Stimulated activated CD4-positive, alpha-beta T cell treated with anti-CD3 and anti-CD28 coated beads, Interleukin-15, amount 100 ng/mL, for 24 hours (primary cell): ENCODE data around the gene SCML1.
"Not testable (repeated sequence)": the region's sequence is repeated elsewhere in the genome, so short reads cannot be mapped to it uniquely, and the experiment has no call there.

Experiments used
- DNase-seq: peaks from one replicate; pipeline ENCODE4 v3.0.0-alpha.2; 2020

SCML1 gene

DNA sequence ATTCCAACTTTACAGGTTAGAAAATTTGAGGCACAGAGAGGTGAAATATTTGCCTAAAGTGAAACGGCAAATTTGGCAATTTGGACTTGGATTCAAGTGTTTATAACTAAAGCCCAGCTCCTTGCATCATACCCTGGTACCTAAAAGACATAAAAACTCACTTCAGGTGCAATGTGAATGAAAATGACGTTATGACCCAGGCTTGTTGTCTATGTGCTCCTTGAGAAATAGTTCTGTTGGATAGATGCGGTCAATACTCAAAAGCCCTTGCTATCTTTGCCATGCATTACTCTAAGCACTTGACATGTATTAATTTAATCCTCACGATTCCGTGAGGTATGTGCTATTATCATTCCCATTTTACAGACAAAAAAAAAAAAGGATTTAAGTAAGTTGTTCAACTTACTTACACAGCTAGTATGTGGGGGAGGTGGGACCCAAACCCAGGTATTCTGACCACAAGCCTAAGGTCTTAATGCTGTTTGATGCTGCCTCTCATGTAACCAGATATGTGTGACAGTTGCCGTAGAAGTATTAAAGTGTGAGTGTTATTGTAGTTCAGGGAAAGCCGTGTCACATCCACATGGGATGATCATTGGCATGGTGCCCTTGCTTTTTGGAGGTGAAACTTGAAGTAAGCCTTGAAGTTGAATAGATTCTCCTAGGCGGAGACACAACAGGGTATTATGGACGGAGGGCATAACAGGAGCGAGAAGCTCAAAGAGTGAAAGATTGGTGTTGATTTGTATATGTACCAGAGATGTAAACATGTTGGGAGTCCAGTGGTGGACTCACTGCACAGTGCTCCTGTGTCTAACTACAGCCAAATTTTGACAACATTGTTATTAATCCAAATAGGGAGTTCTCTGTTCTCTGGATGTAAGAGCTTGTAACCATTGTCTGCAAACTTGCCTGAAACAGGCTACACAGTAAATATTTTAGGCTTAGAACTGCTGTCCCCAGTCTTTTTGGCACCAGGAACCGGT is 3.1 kb downstream of the SCML1 start:
- no peak for DNase-seq

DNA sequence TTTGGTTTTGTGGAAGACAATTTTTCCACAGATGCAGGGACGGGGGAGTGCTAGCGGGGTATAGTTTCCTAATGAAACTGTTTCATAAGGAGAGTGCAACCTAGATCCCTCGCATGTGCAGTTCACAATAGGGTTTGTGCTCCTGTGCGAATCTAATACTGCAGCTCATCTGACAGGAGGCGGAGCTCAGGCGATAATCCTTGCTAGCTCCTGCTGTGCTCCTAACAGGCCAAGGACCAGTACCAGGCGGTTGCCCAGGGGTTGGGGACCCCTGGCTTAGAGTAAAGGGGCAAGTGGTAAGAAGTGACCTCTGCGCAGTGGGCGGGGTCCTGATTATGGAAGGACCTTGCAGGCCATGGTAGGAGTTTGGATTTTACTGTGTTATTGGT is 3.8 kb downstream of the SCML1 start:
- DNase-seq, result no peak

DNA sequence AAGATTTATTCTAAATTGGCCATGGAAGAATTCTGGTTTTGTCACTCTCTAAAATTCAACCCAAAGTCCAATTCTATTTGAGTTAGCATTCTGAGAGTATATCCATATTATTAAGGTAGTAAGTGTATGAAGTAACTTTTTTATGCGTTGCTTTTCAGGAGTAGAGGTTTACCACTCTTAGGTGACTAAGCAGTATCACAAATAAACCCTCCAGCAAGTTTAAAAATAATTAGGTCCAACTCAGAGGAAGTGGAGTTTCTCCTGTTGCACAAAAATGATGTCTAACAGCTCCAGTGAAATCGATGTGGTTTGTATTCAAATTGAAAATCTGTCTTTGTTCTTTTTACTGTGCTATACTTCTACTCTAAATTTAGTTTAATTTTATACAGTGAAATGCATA is 6.6 kb downstream of the SCML1 start:
- DNase-seq, result no peak

DNA sequence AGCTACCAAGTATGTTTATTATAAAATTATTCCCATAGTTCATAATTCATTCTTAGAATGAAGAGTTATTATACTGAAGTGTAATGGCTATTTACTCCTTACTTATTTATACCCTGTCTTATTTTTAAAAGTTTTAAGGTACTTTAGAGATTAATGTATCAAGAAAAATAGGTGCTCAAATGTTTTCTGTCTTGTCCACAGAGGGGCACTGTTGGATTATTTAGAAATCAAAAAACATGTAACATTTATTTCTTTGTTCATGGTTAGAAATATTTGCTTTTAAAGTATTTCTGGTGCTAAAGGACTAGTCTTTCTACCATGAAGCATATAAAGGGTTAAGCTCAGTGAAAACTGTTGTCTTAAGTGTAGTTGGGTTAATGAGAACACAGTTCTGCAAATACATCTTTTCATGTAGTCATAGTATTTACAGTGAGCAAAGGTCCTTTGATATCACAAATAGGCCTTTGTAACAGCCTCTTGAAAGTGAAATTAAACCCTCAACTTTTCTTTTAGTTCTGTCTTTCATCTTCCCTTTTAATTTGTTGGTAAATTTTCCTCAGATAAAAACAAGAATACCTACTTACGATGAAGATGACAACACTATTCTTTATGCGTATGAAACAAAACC is 7.7 kb downstream of the SCML1 start:
- no peak for DNase-seq

DNA sequence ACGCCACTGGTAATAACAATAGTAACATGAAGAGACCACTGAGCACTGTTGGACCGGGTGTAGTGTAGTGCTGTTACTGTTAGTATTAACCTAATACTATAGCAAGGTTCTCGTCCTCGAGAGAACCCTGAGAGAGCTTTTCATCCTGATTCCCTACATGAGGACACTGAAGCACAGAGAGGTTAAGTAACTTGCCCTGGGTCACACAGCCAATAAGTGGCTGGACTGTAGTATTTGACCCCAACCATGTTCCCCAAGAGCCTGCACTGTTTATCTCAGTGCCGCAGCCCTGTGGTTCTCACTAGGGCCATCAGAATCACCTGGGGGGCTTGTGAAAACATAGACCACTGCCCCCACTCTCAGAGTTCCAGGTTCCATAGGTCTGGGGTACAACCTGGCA is 10.4 kb downstream of the SCML1 start:
- no peak for DNase-seq

DNA sequence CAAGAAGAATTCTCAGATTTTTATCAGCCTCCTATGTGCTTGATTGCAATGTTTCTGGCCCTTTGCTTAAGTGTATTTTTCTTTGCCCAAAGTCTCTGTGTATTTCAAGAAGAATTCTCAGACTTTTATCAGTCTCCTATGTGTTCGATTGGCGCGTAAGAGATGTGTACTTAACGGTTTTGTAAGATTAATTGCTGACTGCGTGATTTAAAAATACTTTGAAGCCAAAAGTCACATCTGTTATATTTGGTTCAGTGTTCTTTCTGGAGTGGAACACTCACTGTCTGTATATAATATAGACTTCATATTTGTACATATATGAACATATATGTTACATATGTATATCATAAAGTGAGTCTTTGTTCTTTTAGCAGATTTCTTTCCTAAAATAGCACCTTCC is 11.4 kb downstream of the SCML1 start:
- no peak for DNase-seq

DNA sequence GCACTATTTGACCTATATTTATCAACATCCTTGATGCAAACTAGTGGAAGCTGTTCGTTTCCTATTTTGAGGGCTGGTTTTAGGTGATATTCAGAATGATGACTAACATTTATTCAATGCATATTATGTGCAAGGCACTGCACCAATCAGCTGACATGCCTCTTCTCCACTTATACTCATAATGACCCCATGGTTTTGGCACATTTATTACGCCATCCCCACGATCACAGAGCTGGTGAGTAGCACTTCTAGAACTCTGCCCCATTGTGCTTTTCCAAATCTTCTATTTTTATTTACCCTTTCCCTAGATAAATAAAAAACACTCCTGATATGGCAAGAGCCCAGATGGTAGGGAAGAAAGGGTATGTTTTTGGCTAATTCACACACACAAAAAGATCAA is 13.1 kb downstream of the SCML1 start:
- DNase-seq, result no peak

DNA sequence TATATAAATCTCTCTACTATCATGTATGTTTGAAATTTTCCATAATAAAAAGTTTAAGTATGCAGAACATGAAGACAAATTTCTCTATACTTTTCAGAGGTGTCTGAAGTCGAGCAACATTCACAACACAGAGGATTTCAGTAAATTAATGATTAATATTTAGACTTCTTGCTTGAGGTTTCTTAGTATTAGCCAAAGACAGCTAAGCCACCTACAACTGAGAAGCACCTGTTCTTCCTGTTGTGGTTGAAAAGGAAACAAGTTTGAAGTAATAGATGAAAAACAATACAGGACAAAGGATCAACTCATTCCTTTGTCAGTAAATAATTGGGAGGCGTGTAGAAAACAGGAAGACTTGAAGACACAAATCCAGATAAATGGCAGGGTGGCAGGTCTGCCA is 21.1 kb downstream of the SCML1 start:
- DNase-seq, result no peak

DNA sequence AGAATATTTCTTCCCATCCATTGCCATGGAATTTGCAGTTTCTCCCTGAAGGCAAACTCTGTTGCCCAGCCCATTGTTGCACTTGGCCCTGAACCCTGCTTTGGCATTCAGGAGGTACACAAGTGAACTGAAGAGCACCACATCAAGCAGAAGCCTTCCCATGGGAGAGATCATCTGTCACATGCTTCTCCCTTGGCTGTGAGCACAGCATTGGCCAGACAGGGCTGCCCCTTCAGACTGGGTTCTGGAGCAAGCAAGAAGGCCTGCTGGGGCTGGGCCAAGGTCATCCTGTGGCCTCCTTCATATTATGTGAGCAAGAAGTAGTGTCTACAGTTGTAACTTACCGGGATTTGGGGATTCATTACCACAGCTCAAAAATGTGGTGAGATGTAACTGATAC is 22.7 kb downstream of the SCML1 start:
- DNase-seq, result no peak

DNA sequence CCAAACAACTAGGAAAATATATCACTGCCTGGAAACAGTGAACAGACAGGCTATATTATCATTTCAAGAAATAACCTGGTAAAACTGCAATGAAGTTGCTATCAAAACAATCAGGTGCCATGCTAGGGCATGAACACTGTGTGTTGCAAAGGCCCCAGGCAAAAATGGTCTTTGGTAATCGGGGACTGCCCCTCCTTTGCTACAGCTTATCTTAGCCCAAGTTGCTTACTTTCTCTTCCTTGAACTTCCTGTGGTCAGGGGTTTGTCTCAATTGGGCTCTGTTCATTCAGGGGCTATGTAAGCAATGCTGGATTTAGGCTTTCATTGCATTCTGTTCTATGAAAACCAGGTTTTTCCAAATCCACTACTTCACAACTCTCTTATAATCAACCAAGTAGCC is 30.4 kb downstream of the SCML1 start:
- no peak for DNase-seq

DNA sequence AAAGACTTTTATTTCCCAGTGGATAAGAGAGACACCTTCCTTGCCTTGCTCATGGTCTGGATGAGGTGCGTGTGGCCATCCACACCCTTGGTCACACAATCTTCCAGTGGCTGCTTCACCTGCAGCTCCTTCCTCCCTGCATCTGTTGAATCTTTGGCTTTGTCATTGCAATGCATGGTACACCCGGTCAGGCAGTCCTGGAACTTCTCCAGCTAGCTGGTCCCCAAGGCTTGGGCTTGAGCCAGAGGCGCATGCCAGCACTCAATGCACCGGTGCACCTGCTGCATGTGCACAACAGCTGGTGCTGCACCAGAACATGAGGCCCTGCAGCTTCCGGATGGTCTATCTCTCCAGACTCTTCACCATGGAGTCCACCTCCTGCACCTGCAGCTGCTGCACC is 31.7 kb downstream of the SCML1 start:
- DNase-seq, result no peak

DNA sequence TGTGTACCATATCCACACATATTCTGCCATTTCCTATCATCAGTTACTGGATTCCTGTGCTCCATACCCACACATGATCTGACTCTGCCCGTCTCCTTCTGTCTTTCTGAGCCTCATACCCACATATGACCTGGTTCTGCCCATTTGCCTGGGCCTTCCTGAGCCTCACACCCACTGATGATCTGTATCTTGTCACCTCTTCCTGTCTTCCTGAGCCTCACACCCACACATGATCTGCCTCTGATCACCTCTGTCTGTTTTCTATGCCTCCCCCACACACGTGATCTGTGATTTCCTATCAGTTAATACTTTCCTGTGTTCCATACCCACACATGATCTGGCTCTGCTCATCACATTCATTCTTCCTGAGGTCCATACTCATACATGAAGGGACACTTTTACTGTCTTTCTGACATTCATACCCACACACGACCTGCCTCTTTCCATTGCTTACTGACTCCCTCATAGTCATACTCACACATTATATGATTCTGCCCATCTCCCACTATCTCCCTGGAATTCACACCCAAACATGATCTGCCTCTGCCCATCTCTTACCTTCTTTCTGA is 32.5 kb downstream of the SCML1 start:
- peak; percentile 11 for DNase-seq

DNA sequence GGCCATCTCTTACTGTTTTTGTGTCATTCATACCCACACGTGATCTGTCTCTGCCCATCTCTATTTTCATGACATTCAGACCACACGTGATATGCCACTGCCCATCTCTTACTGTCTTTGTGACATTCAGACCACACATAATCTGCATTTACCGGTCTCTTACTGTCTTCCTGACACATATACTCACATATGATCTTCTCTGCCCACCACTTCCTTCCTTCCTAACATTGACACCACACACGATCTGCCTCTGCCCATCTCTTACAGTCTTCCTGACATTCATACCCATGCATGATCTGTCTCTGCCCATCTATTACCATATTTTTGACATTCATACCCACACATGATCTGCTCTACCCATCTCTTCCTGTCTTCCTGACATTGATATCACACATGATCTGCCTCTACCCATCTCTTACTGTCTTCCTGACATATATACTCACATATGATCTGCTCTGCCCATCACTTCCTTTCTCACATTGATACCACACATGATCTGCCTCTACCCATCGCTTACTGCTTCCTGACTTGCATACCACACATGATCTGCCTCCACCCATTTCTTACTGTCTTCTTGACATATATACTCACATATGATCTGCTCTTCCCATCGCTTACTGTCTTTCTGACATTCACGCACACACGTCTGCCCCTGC is 36.1 kb downstream of the SCML1 start:
- no peak for DNase-seq

DNA sequence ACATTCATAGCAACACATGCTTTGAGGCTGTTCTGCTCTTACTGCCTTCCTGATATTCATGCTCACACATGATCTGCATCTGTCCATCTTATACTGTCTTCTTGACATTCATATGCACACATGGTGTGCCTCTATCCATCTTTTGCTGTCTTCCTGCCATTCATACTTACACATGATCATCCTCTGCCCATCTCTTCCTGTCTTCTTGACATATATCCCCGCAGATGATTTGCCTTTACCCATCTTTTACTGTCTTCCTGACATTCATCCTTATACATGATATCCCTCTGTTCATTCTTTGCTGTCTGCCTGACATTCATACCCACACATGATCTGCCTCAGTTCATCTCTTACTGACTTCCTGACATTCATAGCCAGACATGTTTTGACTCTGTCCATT is 36.8 kb downstream of the SCML1 start:
- DNase-seq, result no peak

DNA sequence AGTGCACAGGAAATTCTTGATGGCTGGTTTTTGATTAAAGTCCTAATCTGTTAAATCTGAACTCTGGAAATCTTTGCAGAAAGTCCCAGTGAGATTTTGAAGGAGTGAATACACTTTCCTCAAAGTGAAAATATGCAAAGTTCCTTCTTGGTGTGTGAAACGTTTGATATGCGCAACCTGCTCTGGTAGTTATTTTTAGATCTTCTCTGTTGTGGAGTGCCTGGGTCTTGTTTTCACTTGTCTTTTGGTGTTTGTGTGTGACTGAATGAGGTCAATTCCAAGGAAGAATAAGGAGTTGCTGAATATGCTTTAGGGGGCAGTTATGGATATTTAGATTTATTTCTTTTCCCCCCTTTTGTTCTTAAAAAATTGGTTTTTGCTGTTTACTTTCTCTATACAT is 41.7 kb downstream of the SCML1 start:
- DNase-seq, result no peak

DNA sequence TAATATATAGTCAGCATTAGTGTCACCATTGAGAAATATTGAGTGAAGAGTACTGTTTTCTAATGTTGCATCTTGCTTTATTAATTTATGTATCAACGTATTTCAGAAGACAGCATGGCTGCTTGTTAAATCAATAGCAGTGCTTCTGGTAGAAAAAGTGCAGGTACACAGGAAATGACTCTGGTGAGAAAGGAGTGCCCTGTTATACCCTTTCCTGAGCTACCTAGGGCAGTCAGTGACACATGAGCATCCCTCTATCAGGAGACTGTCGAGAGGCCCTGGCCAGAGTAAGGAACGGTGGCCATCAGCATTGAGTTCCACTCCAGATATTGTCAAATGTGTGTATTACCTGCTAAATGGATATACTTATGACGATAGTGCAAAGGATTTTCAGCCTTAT is 42.1 kb downstream of the SCML1 start:
- no peak for DNase-seq

DNA sequence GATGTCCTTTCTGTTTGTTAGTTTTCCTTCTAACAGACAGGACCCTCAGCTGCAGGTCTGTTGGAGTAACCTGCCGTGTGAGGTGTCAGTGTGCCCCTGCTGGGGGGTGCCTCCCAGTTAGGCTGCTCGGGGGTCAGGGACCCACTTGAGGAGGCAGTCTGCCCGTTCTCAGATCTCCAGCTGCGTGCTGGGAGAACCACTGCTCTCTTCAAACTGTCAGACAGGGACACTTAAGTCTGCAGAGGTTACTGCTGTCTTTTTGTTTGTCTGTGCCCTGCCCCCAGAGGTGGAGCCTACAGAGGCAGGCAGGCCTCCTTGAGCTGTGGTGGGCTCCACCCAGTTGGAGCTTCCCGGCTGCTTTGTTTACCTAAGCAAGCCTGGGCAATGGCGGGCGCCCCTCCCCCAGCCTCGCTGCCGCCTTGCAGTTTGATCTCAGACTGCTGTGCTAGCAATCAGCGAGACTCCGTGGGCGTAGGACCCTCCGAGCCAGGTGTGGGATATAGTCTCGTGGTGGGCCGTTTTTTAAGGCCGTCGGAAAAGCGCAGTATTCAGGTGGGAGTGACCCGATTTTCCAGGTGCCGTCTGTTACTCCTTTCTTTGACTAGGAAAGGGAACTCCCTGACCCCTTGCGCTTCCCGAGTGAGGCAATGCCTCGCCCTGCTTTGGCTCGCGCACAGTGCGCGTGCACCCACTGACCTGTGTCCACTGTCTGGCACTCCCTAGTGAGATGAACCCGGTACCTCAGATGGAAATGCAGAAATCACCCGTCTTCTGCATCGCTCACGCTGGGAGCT is 49.5 kb downstream of the SCML1 start:
- DNase-seq, result not testable (repeated sequence)

DNA sequence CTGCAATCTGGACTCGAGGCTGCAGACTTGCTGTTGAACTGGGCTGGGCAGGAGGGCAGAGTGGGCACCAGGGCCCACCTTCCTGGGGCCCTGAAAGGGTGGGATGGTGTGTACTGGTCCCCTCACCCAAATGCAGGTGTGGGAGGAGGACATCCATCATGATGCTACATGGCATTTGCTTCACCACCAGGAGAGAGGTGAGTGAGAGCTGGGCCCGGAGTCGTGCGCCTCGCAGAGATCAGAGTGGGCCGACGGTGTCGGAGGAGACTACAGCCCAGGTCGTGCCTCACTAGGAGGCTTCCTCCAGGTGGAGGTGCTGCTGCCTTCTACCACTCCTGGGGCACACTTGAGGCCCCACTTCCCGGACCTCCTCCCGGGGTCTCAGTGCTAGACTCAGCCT is 50.3 kb downstream of the SCML1 start:
- DNase-seq, result no peak

DNA sequence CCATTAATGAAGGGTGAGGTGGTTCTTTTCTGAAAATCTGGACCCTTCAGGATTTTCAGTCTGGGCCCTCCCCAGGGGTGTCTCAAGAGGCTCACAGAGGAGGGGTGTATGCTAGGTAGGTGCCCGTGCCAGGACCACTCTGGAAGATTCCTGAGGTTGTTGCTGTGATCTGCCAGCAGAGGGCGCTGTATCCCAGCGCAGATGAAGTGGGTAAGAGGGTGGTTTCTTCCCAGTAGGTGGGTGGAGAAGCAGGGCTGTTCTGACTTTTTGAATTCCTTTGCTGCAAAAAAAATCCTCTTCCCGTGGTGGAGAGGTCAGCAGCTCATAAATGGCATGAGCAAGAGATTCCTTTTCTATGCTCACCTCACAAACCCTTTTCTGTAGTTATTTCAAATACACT is 51.1 kb downstream of the SCML1 start:
- DNase-seq, result peak; percentile 38

DNA sequence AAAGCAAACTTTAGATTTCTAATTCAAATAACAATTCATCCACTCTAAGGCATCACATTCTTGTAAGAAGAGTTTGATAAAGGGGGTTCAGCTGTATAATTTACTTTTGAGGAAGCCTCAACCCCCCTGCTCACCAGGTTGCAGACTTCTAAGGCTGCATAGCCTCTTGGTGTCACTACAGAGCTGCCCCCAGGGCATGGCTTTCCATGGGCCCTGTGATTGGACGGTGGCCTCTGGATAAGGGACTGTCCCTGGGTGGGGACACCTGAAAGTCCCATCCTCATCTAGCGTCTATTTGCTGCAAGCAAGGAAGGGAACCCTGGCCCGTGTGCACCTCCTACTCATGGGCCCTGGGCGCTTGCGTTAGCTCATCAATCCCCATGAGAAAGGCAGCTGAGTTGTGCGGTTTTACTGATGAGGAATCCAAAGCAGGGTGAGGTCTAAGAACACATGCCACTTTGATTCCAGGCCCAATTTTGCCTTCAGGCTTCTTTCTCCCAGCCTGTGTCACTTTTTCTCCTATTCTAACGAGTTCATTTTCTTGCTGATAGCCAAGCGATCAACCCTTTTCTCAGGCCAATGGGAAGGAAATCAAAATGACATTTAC is 51.8 kb downstream of the SCML1 start:
- no peak for DNase-seq

DNA sequence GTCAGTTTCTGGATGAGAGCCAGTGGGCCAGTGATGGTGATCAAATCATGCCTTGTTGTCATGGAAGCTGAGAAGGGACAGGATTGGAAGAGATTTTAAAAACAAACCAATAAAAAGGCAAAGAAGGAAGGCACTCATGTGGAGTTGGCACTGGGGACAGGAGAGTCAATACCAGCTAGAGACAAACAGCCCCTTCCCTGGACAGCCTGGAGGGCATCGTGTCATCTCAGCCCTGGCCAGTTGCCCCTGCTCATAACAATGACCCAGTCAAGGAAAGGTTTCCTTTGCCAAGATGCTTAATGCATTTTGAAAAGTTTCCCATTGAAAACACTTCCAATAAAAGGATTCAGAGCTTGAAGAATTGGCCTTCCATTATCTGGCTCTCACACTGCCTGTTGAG is 55.5 kb downstream of the SCML1 start:
- no peak for DNase-seq

DNA sequence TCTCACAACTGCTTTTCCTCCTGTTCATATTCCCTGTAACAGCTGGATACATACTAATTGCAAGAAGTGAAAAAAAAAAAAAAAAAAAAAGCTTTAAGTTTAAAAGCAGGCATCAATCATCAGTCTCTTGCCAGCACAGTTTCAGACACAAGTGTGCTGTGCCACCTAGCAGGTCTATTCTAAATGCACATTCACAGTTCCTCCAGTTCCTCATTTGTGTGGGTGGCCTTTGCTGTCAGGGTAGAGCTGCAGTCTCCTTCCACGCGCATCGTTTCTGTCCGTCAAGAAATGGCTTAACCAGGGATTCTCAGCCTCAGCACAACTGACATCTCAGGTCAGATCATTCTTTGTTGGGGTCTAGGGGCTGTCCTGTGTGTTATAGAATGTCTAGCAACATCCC is 61.6 kb downstream of the SCML1 start:
- DNase-seq, result no peak
